ENCODE measurements around the gene SRP9.
"Not testable (repeated sequence)": the region's sequence is repeated elsewhere in the genome, so short reads cannot be mapped to it uniquely, and the experiment has no call there.

The SRP9 gene

GRCh38 chr1:225755671-225756319 is 21.8 kb upstream of the SRP9 start:
- DNase-seq (ENCODE audit: low read depth in 3 of 3, low spot score in 1 of 3): no peak

DNA sequence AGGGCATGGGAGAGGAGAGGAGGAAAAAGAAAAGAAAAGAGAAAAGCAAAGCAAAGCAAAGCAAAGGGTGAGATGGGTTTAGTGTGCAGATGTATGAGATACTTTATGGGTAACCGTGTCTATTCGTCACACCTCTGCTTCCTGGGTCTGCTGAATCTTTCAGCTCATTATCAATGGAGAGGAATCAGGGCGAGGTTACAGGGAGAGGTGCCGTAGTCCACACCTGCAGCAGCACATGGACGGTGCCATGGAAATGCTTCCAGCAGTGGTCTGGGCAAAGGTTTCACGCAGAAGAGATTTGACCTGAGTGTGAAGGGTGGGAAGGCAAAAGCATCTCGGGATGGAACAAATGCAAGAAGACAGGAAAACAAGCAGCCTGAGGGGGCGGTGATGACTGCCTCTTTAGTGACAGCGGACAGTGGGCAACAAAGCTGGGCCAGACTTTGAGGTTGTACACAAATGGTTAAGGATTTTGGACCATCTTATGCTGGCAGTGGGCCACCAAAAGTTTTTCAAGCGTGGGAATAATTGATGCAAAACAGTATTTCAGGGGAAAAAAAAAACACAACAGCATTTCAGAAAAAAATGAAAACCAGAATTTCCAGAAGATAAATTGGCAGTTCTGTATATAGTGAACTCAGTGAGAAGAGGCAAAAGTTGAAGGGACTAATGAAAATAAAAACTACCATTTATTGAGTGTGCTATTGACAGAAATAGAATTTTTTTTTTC is 19.5 kb upstream of the SRP9 start:
- DNase-seq (ENCODE audit: low read depth in 3 of 3, low spot score in 1 of 3): no peak

DNA sequence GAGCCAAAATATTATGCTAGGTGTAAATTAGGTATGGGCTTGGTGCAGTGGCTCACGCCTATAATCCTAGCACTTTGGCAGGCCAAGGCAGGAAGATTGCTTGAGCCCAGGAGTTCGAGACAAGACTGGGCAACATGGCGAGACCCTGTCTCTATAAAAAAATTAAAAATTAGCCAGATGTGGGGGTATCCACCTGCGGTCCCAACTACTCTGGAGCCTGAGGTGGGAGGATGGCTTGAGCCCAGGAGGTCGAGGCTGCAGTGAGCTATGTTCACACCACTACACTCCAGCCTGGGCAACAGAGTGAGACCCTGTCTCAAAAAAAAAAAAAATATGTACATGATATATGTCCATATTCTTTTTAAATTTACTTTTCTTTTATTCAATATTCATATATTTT is 17.7 kb upstream of the SRP9 start:
- DNase-seq (ENCODE audit: low read depth in 3 of 3, low spot score in 1 of 3): not testable (repeated sequence)

DNA sequence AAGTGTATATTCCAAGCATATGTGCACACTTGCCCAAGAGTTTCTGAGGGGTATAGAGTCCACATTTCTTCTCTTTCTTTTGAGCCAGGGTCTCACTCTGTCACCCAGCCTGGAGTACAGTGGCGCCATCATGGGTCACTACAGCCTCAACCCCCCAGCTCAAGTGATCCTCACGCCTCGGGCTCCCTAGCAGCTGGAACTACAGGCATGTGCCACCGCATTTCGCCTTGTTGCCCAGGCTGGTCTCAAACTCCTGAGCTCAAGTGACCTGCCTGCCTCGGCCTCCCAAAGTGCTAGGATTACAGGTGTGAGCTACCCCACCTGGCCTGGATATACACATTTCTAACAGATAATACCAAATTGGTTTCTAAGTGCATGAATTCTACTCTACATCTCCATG is 17.1 kb upstream of the SRP9 start:
- no peak for DNase-seq (ENCODE audit: low read depth in 3 of 3, low spot score in 1 of 3)

DNA sequence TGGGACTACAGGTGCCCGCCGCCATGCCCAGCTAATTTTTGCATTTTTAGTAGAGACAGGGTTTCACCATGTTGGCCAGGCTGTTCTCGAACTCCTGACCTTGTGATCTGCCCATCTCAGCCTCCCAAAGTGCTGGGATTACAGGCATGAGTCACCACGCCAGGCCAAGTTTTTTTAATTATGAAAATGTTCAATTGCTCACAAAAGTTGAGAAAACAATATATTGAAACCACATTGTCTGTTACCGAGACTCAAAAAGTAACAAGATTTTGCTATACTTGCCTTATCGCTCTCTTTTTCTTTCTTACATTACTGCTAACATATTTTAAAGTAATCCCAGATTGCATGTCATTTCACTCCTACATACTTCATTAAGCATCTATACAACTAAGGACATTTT is 16.2 kb upstream of the SRP9 start:
- DNase-seq (ENCODE audit: low read depth in 3 of 3, low spot score in 1 of 3): not testable (repeated sequence)

GRCh38 chr1:225762002-225762441 is 15.6 kb upstream of the SRP9 start:
- DNase-seq (ENCODE audit: low read depth in 3 of 3, low spot score in 1 of 3): no peak

DNA sequence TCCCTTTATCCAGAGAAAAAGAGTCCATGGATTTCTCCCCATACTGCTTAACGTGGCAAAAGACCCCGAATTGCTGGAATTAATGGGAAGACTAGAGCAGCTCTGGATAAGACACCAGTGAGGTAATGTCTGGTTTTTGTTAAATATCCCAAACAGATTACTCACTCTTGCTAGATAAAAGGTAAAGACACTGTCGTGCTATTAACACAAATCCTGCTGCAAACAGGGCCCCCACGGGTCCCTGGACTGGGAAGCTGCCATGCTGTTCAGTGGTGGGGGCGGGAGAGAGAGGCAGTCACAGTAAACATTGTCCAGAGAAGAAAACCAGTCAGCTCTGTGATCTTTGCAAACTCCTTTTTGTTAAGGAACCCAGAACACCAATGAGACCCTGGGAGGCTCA is 15.2 kb upstream of the SRP9 start:
- DNase-seq (ENCODE audit: low read depth in 3 of 3, low spot score in 1 of 3): no peak

- no peak for DNase-seq (ENCODE audit: low read depth in 3 of 3, low spot score in 1 of 3)
Measured at GRCh38 chr1:225763716-225764548, 13.7 kb upstream of the SRP9 start.

- no peak for DNase-seq (ENCODE audit: low read depth in 3 of 3, low spot score in 1 of 3)
Measured at GRCh38 chr1:225765982-225766674, 11.5 kb upstream of the SRP9 start.

GRCh38 chr1:225766967-225767633 is 10.5 kb upstream of the SRP9 start:
- no peak for DNase-seq (ENCODE audit: low read depth in 3 of 3, low spot score in 1 of 3)

DNA sequence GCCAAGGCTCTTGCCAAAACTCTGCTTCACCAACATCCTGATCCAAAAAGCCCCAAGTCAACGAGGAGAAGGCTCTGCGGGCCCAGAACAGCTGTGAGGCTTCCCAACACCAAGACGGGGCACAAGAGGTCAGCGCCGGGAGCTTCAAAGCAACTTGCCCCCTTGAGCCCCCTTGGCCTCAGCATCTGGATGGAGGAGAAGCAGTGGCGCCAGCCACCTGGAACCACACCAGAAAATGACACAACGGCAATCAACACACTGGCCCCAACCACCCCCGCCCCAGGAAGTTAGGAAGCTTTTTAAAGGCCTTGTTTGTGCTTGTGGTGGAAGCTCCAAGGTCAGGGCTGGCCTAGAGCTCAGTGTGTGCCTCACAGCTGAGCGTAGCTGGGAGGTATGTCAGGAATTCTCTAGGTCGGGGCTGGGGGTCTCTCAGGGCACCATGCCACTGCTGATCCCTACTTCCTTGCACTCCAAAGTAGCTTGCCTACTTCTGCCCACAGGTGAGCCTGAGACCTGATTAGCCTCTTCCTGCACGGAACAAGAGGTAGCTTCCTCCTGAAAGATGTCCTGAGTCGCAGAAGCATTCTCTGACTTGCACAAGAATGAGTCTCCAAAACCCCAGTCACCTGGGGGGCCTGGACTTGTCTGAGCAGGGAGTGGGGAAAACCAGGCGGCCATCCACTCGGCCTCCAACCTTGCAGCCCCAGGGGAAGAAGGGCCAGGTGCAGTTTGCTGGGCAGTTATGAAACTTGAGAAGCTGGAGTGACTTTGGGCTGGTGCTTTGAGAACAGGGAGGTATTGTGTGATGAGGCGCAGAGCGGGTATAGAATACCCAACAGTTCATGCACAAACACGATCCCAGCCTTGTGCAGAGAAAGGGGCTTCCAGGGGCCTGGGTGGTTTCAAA is 9.7 kb upstream of the SRP9 start:
- DNase-seq (ENCODE audit: low read depth in 3 of 3, low spot score in 1 of 3): no peak

GRCh38 chr1:225768662-225769426 is 8.8 kb upstream of the SRP9 start:
- no peak for DNase-seq (ENCODE audit: low read depth in 3 of 3, low spot score in 1 of 3)

DNA sequence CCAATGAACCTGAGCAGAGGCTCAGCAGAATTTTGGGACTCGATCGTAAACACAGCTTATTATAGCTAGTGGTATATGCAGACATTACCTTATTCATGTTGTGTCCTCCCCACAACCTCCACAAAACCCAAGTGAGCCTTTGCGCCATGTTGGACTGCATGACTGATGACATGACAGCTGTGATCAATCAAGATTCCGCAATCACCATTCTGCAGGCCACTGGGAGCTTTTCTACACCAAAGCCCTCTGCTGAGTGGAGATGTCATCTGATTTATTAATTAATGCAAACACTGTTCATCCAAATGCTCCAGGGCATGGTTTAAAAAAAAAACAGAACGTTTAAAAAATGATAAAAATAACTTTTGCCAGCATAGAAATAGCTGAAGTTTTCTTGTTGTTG is 7.9 kb upstream of the SRP9 start:
- DNase-seq (ENCODE audit: low read depth in 3 of 3, low spot score in 1 of 3): no peak

DNA sequence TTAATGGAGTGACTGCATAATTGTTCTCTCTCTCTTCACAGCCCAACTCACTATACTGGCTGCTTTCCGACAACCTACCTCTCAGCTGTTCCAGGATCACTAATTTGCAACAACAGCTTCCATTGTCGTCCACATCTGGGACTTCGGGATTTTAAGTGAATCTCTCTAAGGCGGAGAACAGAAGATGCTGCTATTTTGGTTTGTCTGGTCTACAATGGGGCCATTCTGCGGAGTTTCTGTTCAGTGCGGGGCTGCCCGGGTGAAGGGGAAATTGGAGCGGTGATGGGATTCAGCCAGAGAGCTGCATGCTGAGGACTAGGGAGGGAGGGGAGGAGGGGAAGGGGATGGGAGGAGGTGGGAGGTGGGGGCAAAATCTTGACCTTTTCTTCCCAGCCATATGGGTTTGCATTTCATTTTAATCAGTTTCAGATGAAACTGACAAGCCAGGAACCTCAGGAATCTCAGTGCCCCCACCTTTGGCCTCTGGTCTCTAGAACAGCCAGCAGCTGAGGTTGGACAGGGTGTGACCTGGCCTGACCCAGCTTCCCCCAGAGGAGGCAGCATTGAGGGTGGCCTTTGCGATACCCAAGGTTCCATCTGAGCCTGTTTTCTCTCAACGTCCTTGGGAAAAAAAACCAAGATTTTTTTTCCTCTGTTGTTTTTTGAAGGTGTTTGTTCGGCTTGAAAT is 6.9 kb upstream of the SRP9 start:
- no peak for DNase-seq (ENCODE audit: low read depth in 3 of 3, low spot score in 1 of 3)

- no peak for DNase-seq (ENCODE audit: low read depth in 3 of 3, low spot score in 1 of 3)
Measured at GRCh38 chr1:225771661-225772322, 5.8 kb upstream of the SRP9 start.

GRCh38 chr1:225772323-225772768 is 5.3 kb upstream of the SRP9 start:
- no peak for DNase-seq (ENCODE audit: low read depth in 3 of 3, low spot score in 1 of 3)

DNA sequence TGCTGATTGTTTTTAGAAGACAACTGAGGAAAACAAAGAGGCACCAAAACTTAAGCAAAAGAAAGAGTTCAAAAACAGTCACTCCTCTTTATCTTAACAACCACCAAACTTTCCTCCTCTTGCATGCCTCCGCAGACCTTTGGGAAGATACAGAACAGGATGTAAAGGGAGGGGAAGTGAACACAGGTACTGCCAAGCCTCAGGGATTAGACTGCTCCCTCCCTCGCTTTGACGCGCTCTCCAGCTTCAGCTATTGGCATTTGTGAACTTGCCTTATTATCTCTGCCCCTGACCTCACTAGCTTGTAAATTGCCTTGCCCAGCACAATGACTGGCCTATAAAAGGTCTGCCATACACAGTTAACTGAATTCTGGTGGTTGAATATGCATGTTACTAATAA is 4.8 kb upstream of the SRP9 start:
- DNase-seq (ENCODE audit: low read depth in 3 of 3, low spot score in 1 of 3): no peak

All from stimulated activated CD4-positive, alpha-beta T cell treated with anti-CD3 and anti-CD28 coated beads, TNF-alpha, amount 100 ng/mL, for 1 hour (primary cell).